ENCODE results near the gene XPR1.
"Not testable (repeated sequence)": the region's sequence is repeated elsewhere in the genome, so short reads cannot be mapped to it uniquely, and the experiment has no call there.

XPR1 gene

GRCh38 chr1:180695282-180695681, 63.5 kb downstream of the XPR1 start:
- no peak overlapping the region for H3K27ac ChIP-seq (ENCODE audit: low read length)
- H3K4me3 ChIP-seq (ENCODE audit: low read length) = no peak overlapping the region
- peaks cover 10% of the 10 kb centered on the region for H3K4me1 ChIP-seq (ENCODE audit: control insufficient read depth, low read depth, low read length)
- no peaks in the 10 kb centered on the region for H3K36me3 ChIP-seq (ENCODE audit: control insufficient read depth, low read depth, low read length)
- no peaks in the 10 kb centered on the region for H3K27me3 ChIP-seq (ENCODE audit: control insufficient read depth, insufficient read depth, low read length)
- no peak overlapping the region for H3K9ac ChIP-seq (ENCODE audit: low read length)
- peaks cover 11% of the 10 kb centered on the region for H3K9me3 ChIP-seq (ENCODE audit: control insufficient read depth, low read depth, low read length)

- Histone ChIP-seq H3K27ac (ENCODE audit: low read length) (no peak overlapping the region), H3K9me3 (ENCODE audit: control insufficient read depth, low read depth, low read length) (peaks cover 11% of the 10 kb centered on the region), H3K27me3 (ENCODE audit: control insufficient read depth, insufficient read depth, low read length) (no peaks in the 10 kb centered on the region), H3K36me3 (ENCODE audit: control insufficient read depth, low read depth, low read length) (no peaks in the 10 kb centered on the region), H3K9ac (ENCODE audit: low read length) (no peak overlapping the region), H3K4me3 (ENCODE audit: low read length) (no peak overlapping the region), H3K4me1 (ENCODE audit: control insufficient read depth, low read depth, low read length) (peaks cover 10% of the 10 kb centered on the region)
Observed at GRCh38 chr1:180696361-180696760, 64.5 kb downstream of the XPR1 start.

DNA sequence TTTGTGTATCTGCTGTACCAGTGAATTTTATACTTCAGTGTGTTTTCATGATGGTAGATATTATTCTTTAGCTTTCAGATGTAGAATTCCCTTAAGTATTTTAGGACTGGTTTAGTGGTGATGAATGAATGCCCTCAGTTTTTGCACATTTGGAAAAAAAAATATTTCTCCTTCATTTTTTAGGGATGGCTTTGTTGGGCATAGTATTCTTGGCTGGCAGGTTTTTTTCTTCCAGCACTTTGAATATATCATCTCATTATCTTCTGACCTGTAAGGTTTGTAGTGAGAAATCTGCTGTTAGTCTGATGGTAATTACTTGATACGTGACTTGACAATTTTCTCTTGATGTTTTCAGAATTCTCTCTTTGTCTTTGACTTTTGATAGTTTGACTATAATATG, 66.8 kb downstream of the XPR1 start:
- no peaks in the 10 kb centered on the region for H3K36me3 ChIP-seq (ENCODE audit: control insufficient read depth, low read depth, low read length)
- no peak overlapping the region for H3K9ac ChIP-seq (ENCODE audit: low read length)
- H3K9me3 ChIP-seq (ENCODE audit: control insufficient read depth, low read depth, low read length) = peaks cover 11% of the 10 kb centered on the region
- H3K27me3 ChIP-seq (ENCODE audit: control insufficient read depth, insufficient read depth, low read length) = no peaks in the 10 kb centered on the region
- no peak overlapping the region for H3K27ac ChIP-seq (ENCODE audit: low read length)
- no peak overlapping the region for H3K4me3 ChIP-seq (ENCODE audit: low read length)
- peaks cover 7% of the 10 kb centered on the region for H3K4me1 ChIP-seq (ENCODE audit: control insufficient read depth, low read depth, low read length)

GRCh38 chr1:180702376-180702775, 70.6 kb downstream of the XPR1 start:
- H3K9ac ChIP-seq (ENCODE audit: low read length); H3K4me3 ChIP-seq (ENCODE audit: low read length); H3K27ac ChIP-seq (ENCODE audit: low read length); H3K36me3 ChIP-seq (ENCODE audit: control insufficient read depth, low read depth, low read length); H3K4me1 ChIP-seq (ENCODE audit: control insufficient read depth, low read depth, low read length); H3K27me3 ChIP-seq (ENCODE audit: control insufficient read depth, insufficient read depth, low read length): not testable (repeated sequence)
- peaks cover 11% of the 10 kb centered on the region for H3K9me3 ChIP-seq (ENCODE audit: control insufficient read depth, low read depth, low read length)

DNA sequence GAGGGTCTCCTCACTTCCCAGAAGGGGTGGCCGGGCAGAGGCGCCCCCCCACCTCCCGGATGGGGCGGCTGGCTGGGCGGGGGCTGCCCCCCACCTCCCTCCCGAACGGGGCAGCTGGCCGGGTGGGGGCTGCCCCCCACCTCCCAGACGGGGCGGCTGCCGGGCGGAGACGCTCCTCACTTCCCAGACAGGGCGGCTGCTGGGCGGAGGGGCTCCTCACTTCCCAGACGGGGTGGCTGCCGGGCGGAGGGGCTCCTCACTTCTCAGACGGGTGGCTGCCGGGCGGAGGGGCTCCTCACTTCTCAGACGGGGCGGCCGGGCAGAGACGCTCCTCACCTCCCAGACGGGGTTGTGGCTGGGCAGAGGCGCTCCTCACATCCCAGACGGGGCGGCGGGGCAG, 78.9 kb downstream of the XPR1 start:
- H3K27me3 ChIP-seq (ENCODE audit: control insufficient read depth, insufficient read depth, low read length); H3K9me3 ChIP-seq (ENCODE audit: control insufficient read depth, low read depth, low read length); H3K4me3 ChIP-seq (ENCODE audit: low read length); H3K27ac ChIP-seq (ENCODE audit: low read length); H3K36me3 ChIP-seq (ENCODE audit: control insufficient read depth, low read depth, low read length); H3K4me1 ChIP-seq (ENCODE audit: control insufficient read depth, low read depth, low read length); H3K9ac ChIP-seq (ENCODE audit: low read length): not testable (repeated sequence)

GRCh38 chr1:180711260-180711659, 79.4 kb downstream of the XPR1 start:
- H3K4me1 ChIP-seq (ENCODE audit: control insufficient read depth, low read depth, low read length); H3K27ac ChIP-seq (ENCODE audit: low read length); H3K9me3 ChIP-seq (ENCODE audit: control insufficient read depth, low read depth, low read length); H3K36me3 ChIP-seq (ENCODE audit: control insufficient read depth, low read depth, low read length); H3K27me3 ChIP-seq (ENCODE audit: control insufficient read depth, insufficient read depth, low read length); H3K9ac ChIP-seq (ENCODE audit: low read length); H3K4me3 ChIP-seq (ENCODE audit: low read length): not testable (repeated sequence)

DNA sequence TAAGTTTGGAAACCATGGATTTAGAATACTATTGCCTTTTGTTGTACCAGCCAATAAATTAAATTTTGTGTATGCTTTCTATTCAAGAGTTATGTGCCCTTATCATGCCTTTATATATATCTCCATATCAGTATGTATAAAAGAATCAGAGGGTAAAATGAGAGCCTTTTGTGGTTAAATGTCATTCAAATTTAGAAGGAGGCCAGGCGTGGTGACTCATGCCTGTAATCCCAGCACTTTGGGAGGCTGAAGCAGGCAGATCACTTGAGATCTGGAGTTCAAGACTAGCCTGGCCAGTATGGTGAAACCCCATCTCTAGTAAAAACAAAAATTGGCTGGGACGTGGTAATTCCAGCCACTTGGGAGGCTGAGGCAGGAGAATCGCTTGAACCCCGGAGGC, 88.9 kb downstream of the XPR1 start:
- no peak overlapping the region for H3K27ac ChIP-seq (ENCODE audit: low read length)
- no peaks in the 10 kb centered on the region for H3K9me3 ChIP-seq (ENCODE audit: control insufficient read depth, low read depth, low read length)
- no peak overlapping the region for H3K4me3 ChIP-seq (ENCODE audit: low read length)
- no peaks in the 10 kb centered on the region for H3K27me3 ChIP-seq (ENCODE audit: control insufficient read depth, insufficient read depth, low read length)
- H3K4me1 ChIP-seq (ENCODE audit: control insufficient read depth, low read depth, low read length) = no peaks in the 10 kb centered on the region
- H3K9ac ChIP-seq (ENCODE audit: low read length) = no peak overlapping the region
- no peaks in the 10 kb centered on the region for H3K36me3 ChIP-seq (ENCODE audit: control insufficient read depth, low read depth, low read length)

DNA sequence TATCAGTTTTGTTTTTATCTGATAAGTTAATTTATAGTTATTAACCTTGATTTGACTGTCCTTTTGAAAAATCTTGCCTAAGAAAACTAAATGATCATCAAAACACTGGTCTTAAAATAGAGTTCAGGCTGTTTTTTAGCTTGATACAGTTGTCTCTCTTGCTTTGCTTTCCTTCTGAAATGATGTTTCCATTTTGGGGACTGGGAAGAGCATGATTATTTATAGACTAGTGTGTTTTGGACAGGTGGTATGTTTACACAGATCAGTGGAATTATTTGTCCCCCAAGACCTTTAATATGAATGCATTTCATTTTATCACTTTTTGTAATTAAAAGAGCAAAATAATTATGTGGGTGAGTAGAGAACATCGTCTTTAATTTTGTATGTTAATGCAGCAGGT, 90.8 kb downstream of the XPR1 start:
- H3K27me3 ChIP-seq (ENCODE audit: control insufficient read depth, insufficient read depth, low read length) = no peaks in the 10 kb centered on the region
- no peaks in the 10 kb centered on the region for H3K9me3 ChIP-seq (ENCODE audit: control insufficient read depth, low read depth, low read length)
- no peaks in the 10 kb centered on the region for H3K4me1 ChIP-seq (ENCODE audit: control insufficient read depth, low read depth, low read length)
- H3K27ac ChIP-seq (ENCODE audit: low read length) = no peak overlapping the region
- no peaks in the 10 kb centered on the region for H3K36me3 ChIP-seq (ENCODE audit: control insufficient read depth, low read depth, low read length)
- no peak overlapping the region for H3K9ac ChIP-seq (ENCODE audit: low read length)
- no peak overlapping the region for H3K4me3 ChIP-seq (ENCODE audit: low read length)

DNA sequence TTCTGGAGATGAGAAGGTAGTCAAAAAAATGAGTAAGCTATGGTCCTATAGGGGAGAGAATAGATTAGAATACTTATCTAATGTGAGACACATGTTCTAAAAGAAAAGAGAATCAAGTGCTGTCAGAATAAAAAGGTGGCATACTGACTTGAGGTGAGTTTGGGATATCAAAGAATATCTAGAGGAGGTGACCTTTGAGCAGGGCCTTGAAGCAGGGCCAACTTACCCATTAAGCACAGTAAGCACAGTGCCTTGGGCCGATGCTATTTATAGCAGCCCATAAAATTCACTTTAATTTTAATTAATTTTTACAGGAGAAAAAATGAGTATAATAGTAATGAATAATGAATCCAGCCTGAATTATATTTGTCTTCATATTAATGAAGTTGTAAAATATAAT, 92.2 kb downstream of the XPR1 start:
- no peaks in the 10 kb centered on the region for H3K4me1 ChIP-seq (ENCODE audit: control insufficient read depth, low read depth, low read length)
- no peak overlapping the region for H3K4me3 ChIP-seq (ENCODE audit: low read length)
- H3K27me3 ChIP-seq (ENCODE audit: control insufficient read depth, insufficient read depth, low read length) = no peaks in the 10 kb centered on the region
- H3K27ac ChIP-seq (ENCODE audit: low read length) = no peak overlapping the region
- H3K36me3 ChIP-seq (ENCODE audit: control insufficient read depth, low read depth, low read length) = no peaks in the 10 kb centered on the region
- H3K9me3 ChIP-seq (ENCODE audit: control insufficient read depth, low read depth, low read length) = no peaks in the 10 kb centered on the region
- no peak overlapping the region for H3K9ac ChIP-seq (ENCODE audit: low read length)

- H3K9ac ChIP-seq (ENCODE audit: low read length); H3K4me1 ChIP-seq (ENCODE audit: control insufficient read depth, low read depth, low read length); H3K4me3 ChIP-seq (ENCODE audit: low read length); H3K36me3 ChIP-seq (ENCODE audit: control insufficient read depth, low read depth, low read length); H3K27me3 ChIP-seq (ENCODE audit: control insufficient read depth, insufficient read depth, low read length); H3K9me3 ChIP-seq (ENCODE audit: control insufficient read depth, low read depth, low read length); H3K27ac ChIP-seq (ENCODE audit: low read length): not testable (repeated sequence)
Observed at GRCh38 chr1:180726024-180726423, 94.2 kb downstream of the XPR1 start.

DNA sequence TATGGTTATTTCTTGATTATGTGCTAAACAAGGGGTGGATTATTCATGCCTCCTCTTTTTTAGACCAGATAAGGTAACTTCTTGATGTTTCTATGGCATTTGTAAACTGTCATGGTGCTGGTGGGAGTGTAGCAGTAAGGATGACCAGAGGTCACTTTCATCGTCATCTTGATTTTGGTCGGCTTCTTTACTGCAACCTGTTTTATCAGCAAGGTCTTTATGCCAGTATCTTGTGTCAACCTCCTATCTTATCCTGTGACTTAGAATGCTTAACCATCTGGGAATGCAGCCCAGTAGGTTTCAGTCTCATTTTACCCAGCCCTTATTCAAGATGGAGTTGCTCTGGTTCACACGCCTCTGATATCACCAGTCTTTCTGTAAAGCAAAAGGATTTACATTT, 95.9 kb downstream of the XPR1 start:
- H3K4me3 ChIP-seq (ENCODE audit: low read length); H3K9ac ChIP-seq (ENCODE audit: low read length); H3K27ac ChIP-seq (ENCODE audit: low read length); H3K27me3 ChIP-seq (ENCODE audit: control insufficient read depth, insufficient read depth, low read length); H3K4me1 ChIP-seq (ENCODE audit: control insufficient read depth, low read depth, low read length); H3K36me3 ChIP-seq (ENCODE audit: control insufficient read depth, low read depth, low read length); H3K9me3 ChIP-seq (ENCODE audit: control insufficient read depth, low read depth, low read length): not testable (repeated sequence)

- H3K27me3 ChIP-seq (ENCODE audit: control insufficient read depth, insufficient read depth, low read length) = no peaks in the 10 kb centered on the region
- H3K9ac ChIP-seq (ENCODE audit: low read length) = no peak overlapping the region
- H3K4me3 ChIP-seq (ENCODE audit: low read length) = no peak overlapping the region
- H3K27ac ChIP-seq (ENCODE audit: low read length) = no peak overlapping the region
- no peaks in the 10 kb centered on the region for H3K36me3 ChIP-seq (ENCODE audit: control insufficient read depth, low read depth, low read length)
- no peaks in the 10 kb centered on the region for H3K4me1 ChIP-seq (ENCODE audit: control insufficient read depth, low read depth, low read length)
- peaks cover 10% of the 10 kb centered on the region for H3K9me3 ChIP-seq (ENCODE audit: control insufficient read depth, low read depth, low read length)
Observed at GRCh38 chr1:180728472-180729106, 96.8 kb downstream of the XPR1 start.
